HG03025 (cell line): Measurements from ENCODE around the gene CTDSPL.
"Not testable (repeated sequence)": the region's sequence is repeated elsewhere in the genome, so short reads cannot be mapped to it uniquely, and the experiment has no call there.

Experiments
- ATAC-seq: cut with Tn5 transposase; IDR thresholded peaks from one replicate; pipeline ENCODE4 v1.9.1; 2021; ENCODE audit warnings: mild to moderate bottlenecking, moderate library complexity; ENCODE audit not compliant: unreplicated experiment, low FRiP score

The CTDSPL gene

GRCh38 chr3:37861620-37862041 lies at the start of gene CTDSPL:
TSS of gene CTDSPL (plus strand) at chr3:37861880. CDS start at chr3:37862200, 320 bp downstream.
- ATAC-seq = no peak

- ATAC-seq = no peak
Measured at GRCh38 chr3:37812499-37812896, 49.2 kb upstream of the CTDSPL start.

- no peak for ATAC-seq
Measured at GRCh38 chr3:37813403-37813802, 48.3 kb upstream of the CTDSPL start.

GRCh38 chr3:37814547-37814946 lies 47.1 kb upstream of the CTDSPL start:
- ATAC-seq = no peak

- ATAC-seq = not testable (repeated sequence)
Measured at GRCh38 chr3:37815156-37815555, 46.5 kb upstream of the CTDSPL start.

- no peak for ATAC-seq
Measured at GRCh38 chr3:37816271-37816670, 45.4 kb upstream of the CTDSPL start.

- no peak for ATAC-seq
Measured at GRCh38 chr3:37819591-37819990, 42.1 kb upstream of the CTDSPL start.

- ATAC-seq = no peak
Measured at GRCh38 chr3:37820286-37820685, 41.4 kb upstream of the CTDSPL start.

GRCh38 chr3:37823189-37823588 lies 38.5 kb upstream of the CTDSPL start:
- no peak for ATAC-seq

- no peak for ATAC-seq
Measured at GRCh38 chr3:37824090-37824953, 37.4 kb upstream of the CTDSPL start.

- ATAC-seq = no peak
Measured at GRCh38 chr3:37824954-37825328, 36.7 kb upstream of the CTDSPL start.

- no peak for ATAC-seq
Measured at GRCh38 chr3:37825744-37826400, 35.8 kb upstream of the CTDSPL start.

GRCh38 chr3:37826502-37826901 lies 35.2 kb upstream of the CTDSPL start:
- ATAC-seq = no peak

GRCh38 chr3:37826933-37827332 lies 34.7 kb upstream of the CTDSPL start:
- no peak for ATAC-seq

- no peak for ATAC-seq
Measured at GRCh38 chr3:37832480-37832879, 29.2 kb upstream of the CTDSPL start.

- no peak for ATAC-seq
Measured at GRCh38 chr3:37833302-37834186, 28.1 kb upstream of the CTDSPL start.

- ATAC-seq = no peak
Measured at GRCh38 chr3:37836589-37836988, 25.1 kb upstream of the CTDSPL start.

GRCh38 chr3:37847689-37848088 lies 14.0 kb upstream of the CTDSPL start:
- no peak for ATAC-seq

GRCh38 chr3:37849146-37849923 lies 12.3 kb upstream of the CTDSPL start:
- ATAC-seq = no peak

GRCh38 chr3:37852097-37852496 lies 9.6 kb upstream of the CTDSPL start:
- ATAC-seq = no peak
